GM19397 (cell line): ENCODE results near the gene ARHGAP10.

Experiments
- ATAC-seq: cut with Tn5 transposase; IDR thresholded peaks from one replicate; pipeline ENCODE4 v1.9.1; 2021; ENCODE audit warnings: mild to moderate bottlenecking, moderate library complexity; ENCODE audit not compliant: unreplicated experiment

Gene ARHGAP10

GRCh38 chr4:148112231-148112982, 380.5 kb downstream of the ARHGAP10 start:
- no peak for ATAC-seq

- no peak for ATAC-seq
Measured at GRCh38 chr4:148114436-148114835, 382.5 kb downstream of the ARHGAP10 start.

GRCh38 chr4:148116264-148116663, 384.4 kb downstream of the ARHGAP10 start:
- ATAC-seq, result no peak

- no peak for ATAC-seq
Measured at GRCh38 chr4:148116969-148117368, 385.1 kb downstream of the ARHGAP10 start.

- ATAC-seq, result no peak
Measured at GRCh38 chr4:148118179-148118578, 386.3 kb downstream of the ARHGAP10 start.

GRCh38 chr4:148118633-148119032, 386.7 kb downstream of the ARHGAP10 start:
- no peak for ATAC-seq

- ATAC-seq, result no peak
Measured at GRCh38 chr4:148120216-148120615, 388.3 kb downstream of the ARHGAP10 start.
